GM10266 (cell line): ENCODE results near the gene MTTP.

Experiments used
- DNase-seq: peaks from one replicate; pipeline ENCODE4 v3.0.0; 2012; ENCODE audit errors: extremely low spot score
- TF ChIP-seq, protein P1 (sequence below): IDR thresholded peaks from 2 replicates; pipeline ENCODE4 v1.5.1; 2012; ENCODE audit warnings: mild to moderate bottlenecking, low read depth; ENCODE audit not compliant: control insufficient read depth, insufficient read depth; ENCODE audit errors: missing control alignments

The MTTP gene

DNA sequence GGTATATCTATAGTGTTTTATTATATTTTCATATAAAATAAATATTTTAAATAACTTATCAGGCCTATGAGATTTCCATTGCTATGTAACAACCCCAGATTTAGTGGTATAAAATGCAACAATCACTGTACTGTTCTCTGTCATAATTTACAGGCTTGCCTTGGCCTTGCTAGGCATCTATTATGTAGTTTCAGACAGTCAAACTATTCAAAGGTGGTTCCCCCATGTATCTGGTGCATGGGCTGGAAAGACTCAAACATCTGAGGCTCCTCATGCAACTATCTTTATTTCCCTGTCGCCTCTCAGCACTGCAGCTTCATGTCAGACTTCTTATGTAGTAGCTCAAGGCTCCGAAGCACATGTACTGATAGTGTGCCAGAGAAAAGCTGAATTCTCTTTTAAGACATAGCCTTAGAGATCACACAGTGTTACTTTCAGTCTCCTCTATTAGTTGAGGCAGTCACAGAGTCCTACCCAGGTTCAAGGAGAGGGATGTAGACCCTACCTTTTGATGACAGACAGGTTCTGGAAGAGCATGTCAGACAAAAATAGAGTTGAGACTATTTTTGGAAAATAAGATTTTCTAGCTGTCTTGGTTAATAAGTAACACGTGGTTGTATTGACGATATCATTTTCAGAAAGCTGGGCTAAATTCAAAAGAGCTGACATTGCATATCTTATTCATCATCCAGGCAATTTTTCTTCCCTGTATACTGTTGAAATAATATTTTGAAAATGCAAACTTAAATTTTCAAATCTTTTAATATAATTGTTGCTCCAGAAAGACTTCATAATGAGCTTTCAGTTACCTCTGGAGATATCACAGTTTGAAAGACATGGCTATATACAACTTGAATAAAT is 19.4 kb downstream of the MTTP start:
- TF ChIP-seq, protein P1, sequence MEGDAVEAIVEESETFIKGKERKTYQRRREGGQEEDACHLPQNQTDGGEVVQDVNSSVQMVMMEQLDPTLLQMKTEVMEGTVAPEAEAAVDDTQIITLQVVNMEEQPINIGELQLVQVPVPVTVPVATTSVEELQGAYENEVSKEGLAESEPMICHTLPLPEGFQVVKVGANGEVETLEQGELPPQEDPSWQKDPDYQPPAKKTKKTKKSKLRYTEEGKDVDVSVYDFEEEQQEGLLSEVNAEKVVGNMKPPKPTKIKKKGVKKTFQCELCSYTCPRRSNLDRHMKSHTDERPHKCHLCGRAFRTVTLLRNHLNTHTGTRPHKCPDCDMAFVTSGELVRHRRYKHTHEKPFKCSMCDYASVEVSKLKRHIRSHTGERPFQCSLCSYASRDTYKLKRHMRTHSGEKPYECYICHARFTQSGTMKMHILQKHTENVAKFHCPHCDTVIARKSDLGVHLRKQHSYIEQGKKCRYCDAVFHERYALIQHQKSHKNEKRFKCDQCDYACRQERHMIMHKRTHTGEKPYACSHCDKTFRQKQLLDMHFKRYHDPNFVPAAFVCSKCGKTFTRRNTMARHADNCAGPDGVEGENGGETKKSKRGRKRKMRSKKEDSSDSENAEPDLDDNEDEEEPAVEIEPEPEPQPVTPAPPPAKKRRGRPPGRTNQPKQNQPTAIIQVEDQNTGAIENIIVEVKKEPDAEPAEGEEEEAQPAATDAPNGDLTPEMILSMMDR: no peak
- DNase-seq: no peak

DNA sequence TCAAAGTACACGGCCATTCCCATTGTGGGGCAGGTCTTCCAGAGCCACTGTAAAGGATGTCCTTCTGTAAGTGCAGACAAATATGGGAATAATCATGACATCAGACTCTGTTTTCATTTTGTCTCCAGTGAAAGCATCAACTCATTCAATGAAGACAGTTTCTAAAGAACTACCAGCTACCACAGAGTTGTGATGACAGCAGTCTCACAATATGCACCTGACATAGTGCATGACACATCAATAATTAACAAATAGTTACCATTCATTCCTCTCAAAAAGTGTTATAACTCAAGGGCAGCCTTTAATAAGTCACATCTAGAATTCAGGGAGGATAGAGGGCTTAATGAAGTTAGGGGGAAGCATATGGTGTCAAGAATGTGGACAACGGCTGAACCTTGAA is 20.2 kb downstream of the MTTP start:
- DNase-seq: no peak
- TF ChIP-seq, protein P1: no peak

DNA sequence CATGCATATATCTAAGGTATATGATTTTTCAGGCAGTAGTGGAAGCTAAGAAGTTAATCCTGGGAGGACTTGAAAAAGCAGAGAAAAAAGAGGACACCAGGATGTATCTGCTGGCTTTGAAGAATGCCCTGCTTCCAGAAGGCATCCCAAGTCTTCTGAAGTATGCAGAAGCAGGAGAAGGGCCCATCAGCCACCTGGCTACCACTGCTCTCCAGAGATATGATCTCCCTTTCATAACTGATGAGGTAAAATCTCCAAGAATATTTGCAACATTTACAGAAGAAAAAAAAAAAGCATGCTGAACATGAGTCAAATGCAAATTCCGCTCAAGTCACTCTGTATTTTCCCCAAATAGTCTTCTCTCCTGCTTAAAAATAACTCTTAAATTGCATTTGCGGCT is 32.1 kb downstream of the MTTP start:
- DNase-seq: no peak
- TF ChIP-seq, protein P1: no peak

DNA sequence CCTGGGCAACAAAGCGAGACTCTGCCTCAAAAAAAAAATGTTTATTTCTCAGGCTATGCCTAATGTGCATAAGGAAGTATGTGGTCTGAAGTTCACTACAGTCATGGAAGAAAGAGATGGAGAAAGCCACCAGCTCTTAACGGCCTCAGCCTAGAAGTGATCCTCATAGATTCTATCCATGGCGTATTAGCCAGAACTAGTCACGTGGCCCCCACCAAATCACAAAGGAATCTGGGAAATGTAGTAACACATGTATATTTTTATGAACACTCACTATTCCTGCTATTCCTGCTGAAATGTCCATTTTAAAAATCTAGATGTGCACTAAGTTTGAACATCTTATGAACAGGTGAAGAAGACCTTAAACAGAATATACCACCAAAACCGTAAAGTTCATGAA is 33.8 kb downstream of the MTTP start:
- TF ChIP-seq, protein P1: no peak
- DNase-seq: no peak

DNA sequence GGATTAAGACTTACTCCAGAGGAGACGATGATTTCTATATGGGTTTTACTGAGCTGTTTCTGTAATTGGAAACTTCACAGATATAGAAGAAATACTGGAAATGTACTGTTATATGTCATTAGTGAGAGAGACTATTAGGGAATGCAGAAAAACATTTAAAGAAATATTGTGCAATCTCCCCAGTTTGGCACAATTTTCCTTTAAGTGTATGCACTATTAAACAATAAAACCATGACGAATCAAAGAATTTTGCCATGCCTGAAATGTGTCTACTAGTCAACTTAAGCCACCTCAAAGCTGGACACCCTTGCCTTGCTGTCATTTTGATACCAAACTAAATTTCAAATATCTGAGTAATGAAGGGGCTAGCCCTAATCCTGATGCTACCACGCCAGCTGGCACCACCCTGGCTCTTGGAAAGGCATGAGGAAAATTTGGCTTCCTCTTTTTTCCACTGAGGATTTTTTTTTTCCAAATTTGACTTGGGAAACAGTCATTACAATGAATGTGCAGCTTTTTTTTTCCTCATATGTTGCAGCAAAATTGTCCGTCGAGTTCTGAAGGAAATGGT is 36.1 kb downstream of the MTTP start:
- TF ChIP-seq, protein P1: no peak
- no peak for DNase-seq

DNA sequence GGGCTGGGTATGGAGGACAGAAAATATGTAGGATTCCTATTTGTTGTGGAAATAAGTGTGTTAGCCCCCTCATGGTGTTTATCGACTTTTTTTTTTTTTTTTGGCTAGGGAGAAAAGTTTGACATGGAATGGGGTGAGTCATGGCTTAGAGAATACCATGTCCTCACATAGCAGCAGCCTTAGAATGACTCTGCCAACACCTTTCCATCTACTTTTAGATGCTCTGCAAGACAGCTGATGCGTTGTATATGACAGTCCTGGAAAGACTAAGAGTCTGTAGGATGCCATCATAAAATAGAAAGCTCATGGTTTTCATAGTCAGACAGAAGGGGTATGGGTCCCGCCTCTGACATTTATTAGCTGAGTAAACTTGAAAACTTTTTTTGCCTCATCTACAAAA is 37.7 kb downstream of the MTTP start:
- TF ChIP-seq, protein P1: no peak
- no peak for DNase-seq

DNA sequence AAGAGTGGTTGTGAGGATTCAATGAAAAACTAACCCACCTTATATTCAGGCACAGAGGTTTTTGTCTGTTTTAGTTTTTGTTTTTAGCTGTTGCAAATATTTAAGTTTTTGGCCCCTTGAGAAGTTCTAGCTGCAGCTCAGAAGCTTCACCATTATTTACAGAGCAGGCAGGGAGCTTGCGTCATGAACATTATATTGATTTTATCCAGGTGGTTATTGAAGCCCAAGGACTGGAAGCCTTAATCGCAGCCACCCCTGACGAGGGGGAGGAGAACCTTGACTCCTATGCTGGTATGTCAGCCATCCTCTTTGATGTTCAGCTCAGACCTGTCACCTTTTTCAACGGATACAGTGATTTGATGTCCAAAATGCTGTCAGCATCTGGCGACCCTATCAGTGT is 38.1 kb downstream of the MTTP start:
- TF ChIP-seq, protein P1: no peak
- DNase-seq: no peak
